GM12878 (cell line): ENCODE measurements around the gene SUSD2. TPM values are rescaled to one million over a fixed set of nuclear protein-coding genes. Genes with fewer than 3 reads are reported as not detected.

Source experiments
- ATAC-seq: fragments of 200-7000 bp; cut with Tn5 transposase; 3 replicates; pipeline ENCODE4 v1.9.1; 2020; ENCODE audit warnings: mild to moderate bottlenecking, moderate library complexity
- BruUV-seq: library from RNA; stranded (reverse); fragments of 400-500 nt; replicated peaks from 2 replicates; lab custom pipeline; 2021; lab: Mats Ljungman, UMichigan
- CTCF ChIA-PET: fragments of 300-600 bp; sonication (Branson Sonifier 250); formaldehyde crosslinking; extraction: SDS; loops from one replicate; lab custom pipeline; 2021; ENCODE audit warnings: inconsistent platforms; lab: Yijun Ruan, JAX
- POLR2A ChIA-PET: fragments of 350-600 bp; formaldehyde crosslinking; extraction: SDS; loops from one replicate; lab custom pipeline; 2021; ENCODE audit warnings: inconsistent platforms; lab: Charles Lee
- RAD21 ChIA-PET: fragments of 300-600 bp; sonication (Branson Sonifier 250); formaldehyde crosslinking; loops from one replicate; lab custom pipeline; 2023; ENCODE audit warnings: antibody characterized with exemption; ENCODE audit not compliant: unreplicated experiment; lab: Charles Lee
- SMC1A ChIA-PET: fragments of 300-600 bp; sonication (Branson Sonifier 250); formaldehyde crosslinking; loops from one replicate; lab custom pipeline; 2023; ENCODE audit not compliant: unreplicated experiment, uncharacterized antibody; lab: Charles Lee
- DNase-seq: peaks from one replicate; pipeline ENCODE4 v3.0.0-alpha.2; 2011; ENCODE audit warnings: low read depth, low spot score
- FAIRE-seq: peaks from 3 replicates; lab custom pipeline; 2011; peaks lifted over from hg19 to GRCh38; lab: Jason Lieb, UNC
- H2AFZ ChIP-seq: 2 replicates; pipeline ENCODE4 v1.6.0; 2011; ENCODE audit warnings: low read depth, low read length, control low read depth; ENCODE audit not compliant: control insufficient read depth
- H3K27ac ChIP-seq: 2 replicates; pipeline ENCODE4 v1.5.1; 2011; ENCODE audit warnings: control low read depth; ENCODE audit not compliant: control insufficient read depth, insufficient read depth
- H3K27me3 ChIP-seq, 2 experiments: replicated peaks in 1 of 2; 2 replicates each; pipeline versions ENCODE4 v1.6.0 to v1.6.1; 2011; ENCODE audit warnings: low read length in 1 of 2; ENCODE audit not compliant: control insufficient read depth in 2 of 2, insufficient read depth in 2 of 2
- H3K36me3 ChIP-seq, 2 experiments: 2 replicates each; pipeline ENCODE4 v1.5.1; 2011; ENCODE audit warnings: low read length in 1 of 2; ENCODE audit not compliant: control insufficient read depth in 2 of 2, insufficient read depth in 2 of 2
- H3K4me1 ChIP-seq: 2 replicates; pipeline ENCODE4 v1.6.1; 2011; ENCODE audit warnings: mild to moderate bottlenecking, low read length, moderate library complexity, mixed read lengths; ENCODE audit not compliant: control insufficient read depth, insufficient read depth
- H3K4me2 ChIP-seq: 2 replicates; pipeline ENCODE4 v1.6.0; 2011; ENCODE audit warnings: control low read depth; ENCODE audit not compliant: control insufficient read depth, insufficient read depth
- H3K4me3 ChIP-seq: fragments of 200-600 bp; sonication (generic); 2 replicates; pipeline ENCODE4 v1.5.1; 2016
- H3K79me2 ChIP-seq: 2 replicates; pipeline ENCODE4 v1.6.0; 2011; ENCODE audit warnings: low read length; ENCODE audit not compliant: control insufficient read depth, insufficient read depth
- H3K9ac ChIP-seq: 2 replicates; pipeline ENCODE4 v1.8.0; 2011; ENCODE audit warnings: low read length, control low read depth, mixed read lengths; ENCODE audit not compliant: control insufficient read depth, insufficient read depth
- H3K9me3 ChIP-seq: replicated peaks from 3 replicates; pipeline ENCODE4 v1.5.1; 2011; ENCODE audit warnings: mild to moderate bottlenecking, low read length; ENCODE audit not compliant: control insufficient read depth, insufficient read depth
- H4K20me1 ChIP-seq: 2 replicates; pipeline ENCODE4 v1.6.0; 2011; ENCODE audit not compliant: control insufficient read depth, insufficient read depth
- CBX3 ChIP-seq: fragments of 200-600 bp; sonication (generic); IDR thresholded peaks from 2 replicates; pipeline ENCODE4 v1.6.1; 2016; ENCODE audit warnings: low read depth, borderline replicate concordance
- IKZF2 ChIP-seq, 2 experiments: fragments of 450-650 bp; IDR thresholded peaks; 2 replicates each; pipeline ENCODE4 v1.6.1; 2017; ENCODE audit warnings: mild to moderate bottlenecking in 2 of 2, moderate library complexity in 2 of 2
- POLR2A ChIP-seq: IDR thresholded peaks from 2 replicates; pipeline ENCODE4 v1.6.1; 2011; ENCODE audit warnings: low read depth, mild to moderate bottlenecking, low read length
- POLR2AphosphoS2 ChIP-seq: IDR thresholded peaks from 2 replicates; pipeline ENCODE4 v1.6.1; 2011; ENCODE audit warnings: low read depth, mild to moderate bottlenecking, low read length, improper control_type of control experiment, moderate library complexity
- POLR2AphosphoS5 ChIP-seq: IDR thresholded peaks from 2 replicates; pipeline ENCODE4 v1.6.1; 2011; ENCODE audit warnings: mild to moderate bottlenecking, low read length, inconsistent platforms
- POU2F2 ChIP-seq: IDR thresholded peaks from 3 replicates; pipeline ENCODE4 v1.6.1; 2011; ENCODE audit warnings: low read depth, mild to moderate bottlenecking, low read length, borderline replicate concordance
- RELA ChIP-seq: fragments of 450-650 bp; IDR thresholded peaks from 2 replicates; pipeline ENCODE4 v1.8.0; 2014; ENCODE audit warnings: borderline replicate concordance; ENCODE audit not compliant: partially characterized antibody
- SMAD1 ChIP-seq: fragments of 450-650 bp; IDR thresholded peaks from 2 replicates; pipeline ENCODE4 v1.6.1; 2018; ENCODE audit warnings: mild to moderate bottlenecking, low read depth; ENCODE audit not compliant: partially characterized antibody
- SMARCA5 ChIP-seq: fragments of 450-650 bp; IDR thresholded peaks from 2 replicates; pipeline ENCODE4 v1.6.1; 2017; ENCODE audit warnings: mild to moderate bottlenecking
- SREBF1 ChIP-seq: IDR thresholded peaks from 2 replicates; pipeline ENCODE4 v1.6.1; 2012; ENCODE audit warnings: mild to moderate bottlenecking, low read length
- YBX1 ChIP-seq: fragments of 450-650 bp; IDR thresholded peaks from 2 replicates; pipeline ENCODE4 v1.6.1; 2016; ENCODE audit warnings: antibody characterized with exemption
- ZNF207 ChIP-seq: fragments of 450-650 bp; IDR thresholded peaks from 2 replicates; pipeline ENCODE4 v1.6.1; 2014; ENCODE audit warnings: antibody characterized with exemption, mild to moderate bottlenecking, borderline replicate concordance
- ZNF274 ChIP-seq: IDR thresholded peaks from one replicate; pipeline ENCODE4 v1.8.0; 2011; ENCODE audit not compliant: insufficient read length, insufficient read depth
- ZSCAN29 ChIP-seq: fragments of 450-650 bp; IDR thresholded peaks from 2 replicates; pipeline ENCODE4 v1.6.1; 2017; ENCODE audit warnings: mild to moderate bottlenecking, moderate library complexity
- WGBS: methylation state at CpG from one replicate; pipeline ENCODE4 v1.1.6; 2016; ENCODE audit warnings: low lambda C conversion rate; ENCODE audit not compliant: insufficient replicate concordance, insufficient coverage; ENCODE audit errors: missing lambda C conversion rate; 5-methylcytosine and 5-hydroxymethylcytosine counted together
- in situ Hi-C: fragments of 300-500 bp; cut with MboI; formaldehyde crosslinking; loops from 9 replicates; pipeline ENCODE4 v1.14.3; 2018; ENCODE audit warnings: mixed read lengths
- intact Hi-C: fragments of 100-400 bp; cut with micrococcal nuclease; formaldehyde crosslinking; loops from one replicate; pipeline ENCODE4 v1.14.2; 2022; ENCODE audit not compliant: unreplicated experiment
- polyA plus RNA-seq, 11 experiments: library from polyadenylated mRNA; depleted of rRNA in 4 of 11; unstranded in 6 of 11; stranded (reverse) in 5 of 11; fragments of >200 nt; fragmentation: Nextera tagmentation in 4 of 11; fragmentation: Illumina TruSeq in 1 of 11; extraction: Ambion mirVana in 4 of 11; extraction: Trizol in 1 of 11; gene quantifications; 1 replicate in 1 of 11; 2 replicates in 10 of 11; pipeline versions ENCODE4 v1.2.1 to v1.2.3, GENCODE V29; 2011 to 2016; ENCODE audit warnings: inconsistent platforms in 2 of 11, missing spikeins in 2 of 11, low read depth in 1 of 11
- total RNA-seq, 4 experiments: library from RNA; depleted of rRNA in 3 of 4; stranded (reverse); fragments of >200 nt in 3 of 4; fragmentation: Illumina TruSeq in 1 of 4; extraction: Trizol in 1 of 4; gene quantifications; 2 replicates each; pipeline versions ENCODE4 v1.2.1 to v1.2.3, GENCODE V29; 2013 to 2021
- TF ChIP-seq, protein P1 (sequence below): IDR thresholded peaks from 2 replicates; pipeline ENCODE4 v1.6.1; 2012; ENCODE audit warnings: low read depth, low read length, improper control_type of control experiment

The SUSD2 gene
- total and polyA plus RNA-seq, 10 of the 15 experiments (the other 5 are each of a cell fraction or from before 2014, with no cell fraction given) = 0.04 to 0.31 (median 0.11) TPM; not detected in 5

DNA sequence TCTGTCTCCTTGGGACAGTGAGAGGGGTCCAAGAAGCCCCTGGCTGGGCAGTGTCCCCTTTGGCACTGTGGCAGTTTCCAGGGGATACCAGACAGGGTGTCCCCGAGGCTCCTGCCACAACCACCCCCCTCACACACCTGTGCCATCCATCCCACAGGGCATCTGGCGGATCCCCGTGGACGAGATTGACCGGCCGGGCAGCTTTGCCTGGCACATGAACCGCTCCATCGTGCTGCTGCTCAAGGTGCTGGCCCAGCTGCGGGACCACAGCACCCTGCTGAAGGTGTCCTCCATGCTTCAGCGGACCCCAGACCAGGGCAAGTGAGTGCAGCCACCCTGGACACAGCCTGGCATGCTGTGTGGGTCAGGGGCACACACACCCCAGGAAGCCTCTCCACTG, 17.0 kb upstream of the SUSD2 start:
- ChIA-PET SMC1A (no interaction called here), POLR2A (no interaction called here), CTCF (no interaction called here), RAD21 (no interaction called here)
- Histone ChIP-seq H3K9me3 (no peaks in the 10 kb centered on the region), H2AFZ (no peak overlapping the region), H3K27ac (no peak overlapping the region), H3K27me3 (no peaks in the 10 kb centered on the region), H4K20me1 (no peaks in the 10 kb centered on the region), H3K9ac (no peak overlapping the region), H3K4me2 (no peak overlapping the region), H3K4me3 (no peak overlapping the region), H3K79me2 (no peaks in the 10 kb centered on the region), H3K36me3 (peaks cover 20 to 31% of the 10 kb centered on the region in 2 experiments), H3K4me1 (peaks cover 8% of the 10 kb centered on the region)
- no peak for DNase-seq
- no peak for TF ChIP-seq CBX3
- TF ChIP-seq SMAD1 = no peak
- no peak for TF ChIP-seq ZNF207
- TF ChIP-seq IKZF2 (IDR thresholded peaks at IDR 0.05) = no peak
- no peak for TF ChIP-seq ZNF274
- TF ChIP-seq RELA = no peak
- TF ChIP-seq, protein P1, sequence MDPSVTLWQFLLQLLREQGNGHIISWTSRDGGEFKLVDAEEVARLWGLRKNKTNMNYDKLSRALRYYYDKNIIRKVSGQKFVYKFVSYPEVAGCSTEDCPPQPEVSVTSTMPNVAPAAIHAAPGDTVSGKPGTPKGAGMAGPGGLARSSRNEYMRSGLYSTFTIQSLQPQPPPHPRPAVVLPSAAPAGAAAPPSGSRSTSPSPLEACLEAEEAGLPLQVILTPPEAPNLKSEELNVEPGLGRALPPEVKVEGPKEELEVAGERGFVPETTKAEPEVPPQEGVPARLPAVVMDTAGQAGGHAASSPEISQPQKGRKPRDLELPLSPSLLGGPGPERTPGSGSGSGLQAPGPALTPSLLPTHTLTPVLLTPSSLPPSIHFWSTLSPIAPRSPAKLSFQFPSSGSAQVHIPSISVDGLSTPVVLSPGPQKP = no peak
- no peak for TF ChIP-seq POLR2AphosphoS2
- TF ChIP-seq POLR2A = no peak
- no peak for TF ChIP-seq SMARCA5
- no peak for TF ChIP-seq ZSCAN29
- no peak for TF ChIP-seq SREBF1
- no peak for TF ChIP-seq YBX1
- TF ChIP-seq POLR2AphosphoS5 = no peak
- no peak for TF ChIP-seq POU2F2
- intact Hi-C loops = no loop called here
- no peak for FAIRE-seq
- 91% methylated on average over 10 of the region's 10 CpGs for WGBS
- ATAC-seq = no peak
- no TSS peak for BruUV-seq
- in situ Hi-C loops = no loop called here
